Thymus (tissue), 14 donors: Measurements from ENCODE around the gene CBLB. TPM values are rescaled to one million over a fixed set of nuclear protein-coding genes. Genes with fewer than 3 reads are reported as not detected.

Experiments
- DNase-seq, 9 donors: peaks; one replicate each; pipeline ENCODE4 v3.0.0-alpha.2; 2013; ENCODE audit warnings: low spot score in 9 of 9, low read depth in 6 of 9, missing footprints in 1 of 9
- H3K27ac ChIP-seq, 2 donors: one replicate each; pipeline ENCODE4 v1.5.1; 2013; ENCODE audit warnings: control low read depth in 1 of 2, low read depth in 1 of 2, low read length in 1 of 2, mild to moderate bottlenecking in 1 of 2, moderate library complexity in 1 of 2
- H3K27me3 ChIP-seq, 2 donors: one replicate each; pipeline ENCODE4 v1.5.1; 2013; ENCODE audit warnings: low read length in 1 of 2; ENCODE audit not compliant: control insufficient read depth in 2 of 2, insufficient read depth in 1 of 2
- H3K36me3 ChIP-seq, 2 donors: one replicate each; pipeline ENCODE4 v1.5.1; 2013; ENCODE audit warnings: low read length in 1 of 2, mild to moderate bottlenecking in 1 of 2, moderate library complexity in 1 of 2; ENCODE audit not compliant: control insufficient read depth in 2 of 2, insufficient read depth in 2 of 2
- H3K4me1 ChIP-seq, 2 donors: one replicate each; pipeline ENCODE4 v1.5.1; 2013; ENCODE audit warnings: low read length in 2 of 2; ENCODE audit not compliant: control insufficient read depth in 2 of 2, insufficient read depth in 2 of 2
- H3K4me3 ChIP-seq, 2 donors: one replicate each; pipeline ENCODE4 v1.5.1; 2013; ENCODE audit warnings: low read length in 2 of 2, control low read depth in 1 of 2, mild to moderate bottlenecking in 1 of 2
- H3K9me3 ChIP-seq, 2 donors: one replicate each; pipeline ENCODE4 v1.5.1; 2013; ENCODE audit warnings: low read length in 1 of 2, mild to moderate bottlenecking in 1 of 2; ENCODE audit not compliant: control insufficient read depth in 2 of 2, insufficient read depth in 1 of 2
- WGBS: extraction: QIAGEN DNeasy Blood & Tissue Kit; methylation state at CpG from one replicate; pipeline ENCODE4 v1.1.7; 2013; 5-methylcytosine and 5-hydroxymethylcytosine counted together
- long read RNA-seq, 10 donors: transcript quantifications; one replicate each; lab custom pipeline, GENCODE V29; 2026
- polyA plus RNA-seq: library from polyadenylated mRNA; stranded (reverse); fragments of 200-250 nt; gene quantifications from one replicate; pipeline ENCODE4 v1.2.3, GENCODE V29; 2013
- total RNA-seq: library from RNA; stranded (reverse); fragments of 120-200 nt; gene quantifications from one replicate; pipeline ENCODE4 v1.2.4, GENCODE V29; 2013
- donor health status: healthy.

CBLB gene
- total RNA-seq (9.1 TPM), polyA plus RNA-seq (25.0 TPM)
- long read RNA-seq, donor 1, result 0 reads
- long read RNA-seq, donor 2, full-length matches to known transcripts, result 3 of 3 reads
- long read RNA-seq, donor 2, partial matches to known transcripts, result 0 of 3 reads
- long read RNA-seq, donor 2, other reads (novel, unspliced or antisense), result 0 of 3 reads
- long read RNA-seq, donor 3, full-length matches to known transcripts, result 2 of 2 reads
- long read RNA-seq, donor 3, partial matches to known transcripts, result 0 of 2 reads
- long read RNA-seq, donor 3, other reads (novel, unspliced or antisense), result 0 of 2 reads
- long read RNA-seq, donor 4, full-length matches to known transcripts, result 2 of 2 reads
- long read RNA-seq, donor 4, partial matches to known transcripts, result 0 of 2 reads
- long read RNA-seq, donor 4, other reads (novel, unspliced or antisense), result 0 of 2 reads
- long read RNA-seq, donor 5, result 0 reads
- long read RNA-seq, donor 6, full-length matches to known transcripts, result 1 of 1 reads
- long read RNA-seq, donor 6, partial matches to known transcripts, result 0 of 1 reads
- long read RNA-seq, donor 6, other reads (novel, unspliced or antisense), result 0 of 1 reads
- long read RNA-seq, donor 7, full-length matches to known transcripts, result 1 of 1 reads
- long read RNA-seq, donor 7, partial matches to known transcripts, result 0 of 1 reads
- long read RNA-seq, donor 7, other reads (novel, unspliced or antisense), result 0 of 1 reads
- long read RNA-seq, donor 8, result 0 reads
- long read RNA-seq, donor 9, full-length matches to known transcripts, result 2 of 2 reads
- long read RNA-seq, donor 9, partial matches to known transcripts, result 0 of 2 reads
- long read RNA-seq, donor 9, other reads (novel, unspliced or antisense), result 0 of 2 reads
- long read RNA-seq, donor 10, result 0 reads

GRCh38 chr3:105868742-105869530 lies at the start of gene CBLB:
CBLB (minus strand) TSS chr3:105869012; CDS start chr3:105867577, 1,435 bp downstream.
- Histone ChIP-seq H3K27me3 (no peaks in the 10 kb centered on the region), H3K9me3 (no peaks in the 10 kb centered on the region), H3K4me1 (peaks cover 3 to 8% of the 10 kb centered on the region in 2 donors), H3K4me3 (peak within 1 kb of the TSS; percentile 83 to 88), H3K27ac (peak within 1 kb of the TSS; percentile 80 to 86), H3K36me3 (peaks cover 3% of the 10 kb centered on the region in 2 donors)
- peak; percentile 85 to 96 (median 89) for DNase-seq
- under 1% methylated on average over 68 of the region's 68 CpGs for WGBS

GRCh38 chr3:105916767-105917166 lies 48.0 kb upstream of the CBLB start:
- Histone ChIP-seq H3K9me3 (no peaks in the 10 kb centered on the region), H3K36me3 (no peaks in the 10 kb centered on the region), H3K27ac (no peak overlapping the region), H3K27me3 (no peaks in the 10 kb centered on the region), H3K4me3 (no peak overlapping the region), H3K4me1 (no peaks in the 10 kb centered on the region)
- 95% methylated on average over 2 of the region's 2 CpGs for WGBS
- DNase-seq, result no peak

- Histone ChIP-seq H3K9me3 (no peaks in the 10 kb centered on the region), H3K27me3 (no peaks in the 10 kb centered on the region), H3K27ac (no peak overlapping the region), H3K4me1 (no peaks in the 10 kb centered on the region), H3K36me3 (no peaks in the 10 kb centered on the region), H3K4me3 (no peak overlapping the region)
- no peak for DNase-seq
- WGBS, result 97% methylated on average over 2 of the region's 2 CpGs
Observed at GRCh38 chr3:105915524-105915923, 46.7 kb upstream of the CBLB start.

- WGBS, result 95% methylated on average over 7 of the region's 7 CpGs
- no peak for DNase-seq
- Histone ChIP-seq H3K4me3 (no peak overlapping the region), H3K36me3 (no peaks in the 10 kb centered on the region), H3K9me3 (no peaks in the 10 kb centered on the region), H3K27ac (no peak overlapping the region), H3K4me1 (no peaks in the 10 kb centered on the region), H3K27me3 (no peaks in the 10 kb centered on the region)
Observed at GRCh38 chr3:105913616-105914015, 44.8 kb upstream of the CBLB start.

GRCh38 chr3:105912891-105913290 lies 44.1 kb upstream of the CBLB start:
- no peaks in the 10 kb centered on the region for H3K36me3 ChIP-seq
- H3K4me3 ChIP-seq, result no peak overlapping the region
- H3K9me3 ChIP-seq, result no peaks in the 10 kb centered on the region
- DNase-seq, result no peak
- H3K27me3 ChIP-seq, result no peaks in the 10 kb centered on the region
- no peaks in the 10 kb centered on the region for H3K4me1 ChIP-seq
- no peak overlapping the region for H3K27ac ChIP-seq

- Histone ChIP-seq H3K4me1 (no peaks in the 10 kb centered on the region), H3K36me3 (no peaks in the 10 kb centered on the region), H3K9me3 (no peaks in the 10 kb centered on the region), H3K27ac (no peak overlapping the region), H3K27me3 (no peaks in the 10 kb centered on the region), H3K4me3 (no peak overlapping the region)
- DNase-seq, result no peak
Observed at GRCh38 chr3:105911496-105911895, 42.7 kb upstream of the CBLB start.

GRCh38 chr3:105907777-105908176 lies 39.0 kb upstream of the CBLB start:
- no peak overlapping the region for H3K27ac ChIP-seq
- H3K4me1 ChIP-seq, result no peaks in the 10 kb centered on the region
- no peaks in the 10 kb centered on the region for H3K36me3 ChIP-seq
- H3K9me3 ChIP-seq, result no peaks in the 10 kb centered on the region
- no peak overlapping the region for H3K4me3 ChIP-seq
- DNase-seq, result peak in 5 of 9 donors; percentile 4 to 56 (median 12)
- no peaks in the 10 kb centered on the region for H3K27me3 ChIP-seq
- 16% methylated on average over 3 of the region's 3 CpGs for WGBS

- 79% methylated on average over 4 of the region's 4 CpGs for WGBS
- no peak overlapping the region for H3K27ac ChIP-seq
- H3K4me1 ChIP-seq, result no peaks in the 10 kb centered on the region
- no peaks in the 10 kb centered on the region for H3K36me3 ChIP-seq
- no peaks in the 10 kb centered on the region for H3K27me3 ChIP-seq
- H3K9me3 ChIP-seq, result no peaks in the 10 kb centered on the region
- no peak overlapping the region for H3K4me3 ChIP-seq
- no peak for DNase-seq
Observed at GRCh38 chr3:105906836-105907235, 38.0 kb upstream of the CBLB start.
